PC-3 (cell line): ENCODE measurements around the gene SIDT2.

Source experiments
- EZH2phosphoT487 ChIP-seq: fragments of 300-600 bp; sonication (generic); IDR thresholded peaks from 2 replicates; pipeline ENCODE4 v1.6.1; 2018; ENCODE audit warnings: mild to moderate bottlenecking, antibody characterized with exemption, low read length, borderline replicate concordance
- TF ChIP-seq, protein P1 (sequence below): fragments of 300-600 bp; sonication (generic); conservative IDR thresholded peaks from 2 replicates; pipeline ENCODE4 v1.5.1; 2017; ENCODE audit warnings: antibody characterized with exemption, low read depth, mild to moderate bottlenecking, low read length

DNA sequence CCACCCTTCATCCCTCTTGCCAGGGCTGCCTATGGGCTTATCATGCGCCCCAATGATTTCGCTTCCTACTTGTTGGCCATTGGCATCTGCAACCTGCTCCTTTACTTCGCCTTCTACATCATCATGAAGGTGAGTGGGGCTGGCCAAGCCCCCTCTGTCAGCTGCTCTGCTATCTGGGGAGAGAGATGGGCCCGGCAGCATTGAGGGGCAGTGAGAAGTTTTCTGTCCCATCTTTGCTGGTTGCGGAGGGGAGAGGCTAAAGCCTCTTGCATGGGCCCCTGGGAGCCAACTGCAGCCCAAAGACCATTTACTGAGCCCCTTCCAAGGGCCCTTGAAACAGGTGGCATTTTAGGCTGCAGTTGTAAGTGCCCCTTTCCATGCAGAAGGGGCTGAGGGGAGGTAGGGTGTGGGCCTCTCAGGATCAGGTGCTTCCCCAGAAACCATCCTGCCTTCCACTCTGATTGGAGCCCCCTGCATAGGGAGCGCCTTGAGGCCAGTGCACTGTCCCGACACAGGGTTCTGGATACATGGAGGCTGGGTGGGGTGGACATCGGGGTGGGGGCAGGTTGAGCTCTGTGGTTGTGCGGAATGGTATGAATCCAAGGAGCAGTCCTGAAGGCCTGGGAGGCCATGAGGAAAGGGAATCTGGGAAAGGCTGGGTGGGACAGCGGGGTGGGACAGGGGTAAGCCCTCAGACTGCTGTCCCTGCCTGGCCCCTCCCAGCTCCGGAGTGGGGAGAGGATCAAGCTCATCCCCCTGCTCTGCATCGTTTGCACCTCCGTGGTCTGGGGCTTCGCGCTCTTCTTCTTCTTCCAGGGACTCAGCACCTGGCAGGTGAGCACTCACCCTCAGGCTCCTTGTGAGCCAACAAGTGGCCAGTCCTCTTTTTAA is 14.8 kb downstream of the SIDT2 start:
- TF ChIP-seq EZH2phosphoT487, result no peak
- TF ChIP-seq, protein P1, sequence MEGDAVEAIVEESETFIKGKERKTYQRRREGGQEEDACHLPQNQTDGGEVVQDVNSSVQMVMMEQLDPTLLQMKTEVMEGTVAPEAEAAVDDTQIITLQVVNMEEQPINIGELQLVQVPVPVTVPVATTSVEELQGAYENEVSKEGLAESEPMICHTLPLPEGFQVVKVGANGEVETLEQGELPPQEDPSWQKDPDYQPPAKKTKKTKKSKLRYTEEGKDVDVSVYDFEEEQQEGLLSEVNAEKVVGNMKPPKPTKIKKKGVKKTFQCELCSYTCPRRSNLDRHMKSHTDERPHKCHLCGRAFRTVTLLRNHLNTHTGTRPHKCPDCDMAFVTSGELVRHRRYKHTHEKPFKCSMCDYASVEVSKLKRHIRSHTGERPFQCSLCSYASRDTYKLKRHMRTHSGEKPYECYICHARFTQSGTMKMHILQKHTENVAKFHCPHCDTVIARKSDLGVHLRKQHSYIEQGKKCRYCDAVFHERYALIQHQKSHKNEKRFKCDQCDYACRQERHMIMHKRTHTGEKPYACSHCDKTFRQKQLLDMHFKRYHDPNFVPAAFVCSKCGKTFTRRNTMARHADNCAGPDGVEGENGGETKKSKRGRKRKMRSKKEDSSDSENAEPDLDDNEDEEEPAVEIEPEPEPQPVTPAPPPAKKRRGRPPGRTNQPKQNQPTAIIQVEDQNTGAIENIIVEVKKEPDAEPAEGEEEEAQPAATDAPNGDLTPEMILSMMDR, result no peak
